GM18519 (cell line): ENCODE data around the gene KCNK10.

Source experiments
- ATAC-seq: cut with Tn5 transposase; IDR thresholded peaks from one replicate; pipeline ENCODE4 v1.9.1; 2021; ENCODE audit warnings: mild to moderate bottlenecking, moderate library complexity; ENCODE audit not compliant: unreplicated experiment, low FRiP score

KCNK10 gene

DNA sequence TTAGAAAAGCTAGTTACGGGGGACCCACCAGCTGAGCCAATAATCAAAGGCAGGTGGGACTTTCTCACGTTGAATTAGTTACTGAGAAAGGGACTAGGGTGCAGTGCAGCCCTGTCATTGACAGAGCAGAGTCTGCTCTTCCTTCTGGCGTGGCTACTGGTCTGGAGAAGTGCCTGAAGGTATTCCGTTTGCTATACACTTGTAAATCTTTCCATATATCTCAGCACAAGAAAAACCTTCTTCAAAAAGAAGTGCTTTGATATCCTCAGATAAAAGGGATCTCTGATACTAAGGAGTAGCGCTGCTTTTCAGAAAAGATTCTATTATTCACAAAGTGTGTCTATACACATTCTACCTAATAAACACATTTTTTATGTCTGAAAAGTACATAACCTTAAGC lies 91.5 kb downstream of the KCNK10 start:
- no peak for ATAC-seq

DNA sequence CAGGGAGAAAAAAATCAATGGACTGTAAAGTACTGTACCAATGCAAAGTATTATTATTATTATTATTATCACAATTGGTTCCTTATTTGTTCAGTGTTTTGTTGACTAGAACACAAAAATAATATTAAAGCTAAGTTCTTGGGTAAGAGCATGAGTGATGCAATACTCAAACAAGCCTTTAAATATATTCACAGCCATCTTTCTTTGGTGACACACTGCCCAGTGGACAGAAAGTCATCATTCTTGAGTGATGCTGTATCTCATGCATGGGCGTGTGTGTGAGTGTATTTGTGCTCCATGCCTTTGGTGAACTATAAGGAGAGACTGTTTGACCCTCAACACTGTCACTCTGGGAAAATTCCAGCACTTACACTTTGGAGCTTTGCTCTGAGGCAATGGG lies 93.6 kb downstream of the KCNK10 start:
- no peak for ATAC-seq

DNA sequence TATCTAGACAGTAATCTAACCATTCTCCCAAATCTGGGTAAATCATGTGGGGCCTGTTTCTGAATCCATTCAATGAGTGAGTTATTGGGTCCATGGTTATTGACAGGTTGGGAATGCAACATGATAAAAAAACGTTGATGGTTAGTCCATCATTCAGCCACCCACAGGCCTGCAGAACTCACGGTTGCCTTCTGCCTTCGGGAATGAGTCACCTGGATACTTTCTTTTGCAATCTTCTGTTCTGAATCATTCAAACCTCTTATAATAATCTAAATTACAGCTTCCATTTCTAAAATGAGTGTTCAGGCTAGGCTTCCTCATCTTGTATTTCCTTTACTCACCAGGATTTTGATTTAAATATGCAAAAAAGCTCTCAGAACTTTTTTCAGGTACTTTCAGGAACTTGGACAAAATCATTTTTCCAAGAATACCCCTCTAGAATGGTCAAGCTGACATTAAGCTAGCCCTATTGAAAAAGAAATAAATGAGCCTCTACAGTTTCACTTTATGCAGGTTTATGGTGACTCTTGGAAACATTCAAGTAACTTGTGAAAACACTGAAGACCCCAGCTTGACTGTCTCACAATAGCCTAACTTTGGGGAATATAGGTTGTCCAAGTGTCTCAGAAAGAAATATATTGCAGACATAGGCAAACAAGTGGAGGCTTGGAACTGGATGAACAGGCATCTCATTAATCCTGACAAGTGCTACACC lies 94.4 kb downstream of the KCNK10 start:
- no peak for ATAC-seq

DNA sequence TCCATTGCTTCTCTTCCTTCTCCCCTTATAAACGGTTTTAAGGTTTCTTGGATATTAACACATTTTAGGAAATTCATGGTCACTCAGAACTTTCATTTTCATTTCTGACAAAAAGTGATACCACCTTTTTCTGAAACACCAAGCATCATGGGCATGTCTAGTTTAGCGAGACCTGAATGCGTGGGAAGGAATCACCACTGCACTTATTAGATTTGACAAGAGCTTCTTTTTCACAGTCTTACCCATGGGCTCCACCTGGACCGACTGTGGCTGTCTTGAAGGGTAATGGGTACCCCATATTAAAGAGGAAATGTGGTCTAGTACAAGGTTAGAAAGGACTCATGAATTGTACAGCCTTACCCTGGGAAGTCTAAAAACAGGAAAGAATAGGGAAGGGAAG lies 95.4 kb downstream of the KCNK10 start:
- no peak for ATAC-seq

DNA sequence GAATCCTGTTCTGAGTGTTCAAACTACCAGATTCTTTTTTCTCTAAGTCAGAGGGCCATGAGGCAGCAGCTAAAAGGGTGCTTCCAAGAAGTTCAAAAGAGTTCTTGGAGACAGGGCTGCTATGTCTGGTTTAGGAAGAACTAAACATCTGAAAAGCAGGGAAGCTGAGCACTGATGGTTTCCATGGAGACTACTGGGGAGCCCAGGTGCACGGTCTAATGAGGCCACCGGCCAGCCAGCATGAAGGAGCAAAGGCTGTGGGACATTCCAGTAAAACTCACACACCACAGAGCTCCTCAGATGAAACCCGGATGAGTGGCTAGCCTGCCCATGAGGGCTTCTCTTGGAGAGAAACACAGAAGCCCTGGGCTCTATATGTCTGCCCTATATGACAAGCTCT lies 97.3 kb downstream of the KCNK10 start:
- no peak for ATAC-seq

DNA sequence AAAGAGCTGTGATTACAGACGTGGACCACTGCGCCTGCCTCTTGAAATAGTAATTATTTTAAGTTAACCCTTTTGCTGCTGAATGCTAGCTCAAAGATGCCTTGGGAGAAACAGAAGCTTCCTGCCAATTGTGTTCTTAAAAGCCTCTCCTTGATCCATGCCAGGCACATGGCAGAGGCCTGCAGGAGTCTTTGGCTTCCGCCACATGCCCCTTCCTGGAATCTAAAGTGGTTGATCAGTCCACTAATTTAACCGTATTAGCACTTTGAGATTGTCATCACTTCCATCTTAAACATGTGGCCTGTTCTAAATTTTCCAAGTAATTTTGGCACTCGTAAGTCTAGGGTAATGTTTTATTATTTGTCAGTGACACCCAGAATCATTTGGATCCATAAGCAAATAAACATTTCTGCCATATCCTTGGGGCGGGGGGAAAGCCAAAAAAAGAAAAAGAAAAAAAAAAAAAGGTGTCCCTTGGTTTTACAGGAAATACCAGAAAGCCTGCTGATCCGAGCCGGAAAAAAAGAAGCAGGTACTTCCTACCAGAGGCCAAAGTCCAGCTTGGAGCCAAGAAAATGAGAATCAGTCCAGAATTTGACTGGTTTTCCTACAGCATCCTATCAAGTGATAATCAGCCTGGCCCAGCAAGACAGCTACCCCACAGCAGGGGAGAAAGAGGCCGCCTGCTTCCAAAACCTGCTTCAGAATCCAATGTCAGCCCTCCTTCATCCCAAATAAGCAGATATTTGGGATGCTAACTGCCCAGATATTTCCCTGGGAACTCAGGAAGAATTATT lies 104.8 kb downstream of the KCNK10 start:
- no peak for ATAC-seq

DNA sequence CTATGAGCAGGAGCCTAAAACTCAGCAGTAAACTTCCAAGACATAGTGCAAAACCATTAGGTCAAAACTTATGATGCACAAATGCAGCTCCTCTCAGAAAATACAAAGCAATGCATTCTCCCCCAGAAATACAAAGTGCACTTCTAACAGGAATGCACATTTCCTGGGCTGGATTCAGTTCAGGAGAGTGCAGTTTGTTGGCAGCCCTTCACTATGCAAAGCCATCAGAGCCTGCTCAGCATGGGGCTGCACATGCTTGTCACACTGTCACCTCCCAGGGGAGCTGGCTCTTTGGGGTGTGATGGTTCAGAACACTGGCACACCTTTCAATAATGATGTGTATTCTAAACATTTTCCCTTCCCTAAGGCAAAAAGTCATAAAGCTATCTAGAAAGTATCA lies 110.4 kb downstream of the KCNK10 start:
- ATAC-seq, result no peak

DNA sequence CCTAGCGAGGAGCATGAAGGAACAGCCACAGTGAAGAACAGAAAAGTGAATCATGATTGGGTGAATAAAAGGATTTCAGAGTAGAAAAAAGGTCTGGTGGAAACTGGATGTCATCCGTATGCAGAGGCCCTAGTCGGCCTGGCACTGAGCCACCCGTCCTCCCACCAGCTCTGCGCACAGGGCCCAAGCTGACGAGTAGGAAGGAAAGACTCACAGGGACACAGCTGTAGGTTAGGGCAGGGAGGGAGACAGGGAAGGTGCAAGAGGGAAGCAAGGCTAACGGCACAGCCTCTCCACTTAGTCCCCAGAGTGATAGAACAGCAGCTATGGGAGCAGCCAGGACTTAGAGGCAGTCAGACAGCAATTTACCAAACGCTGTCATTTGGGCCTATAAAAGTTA lies 112.6 kb downstream of the KCNK10 start:
- no peak for ATAC-seq

DNA sequence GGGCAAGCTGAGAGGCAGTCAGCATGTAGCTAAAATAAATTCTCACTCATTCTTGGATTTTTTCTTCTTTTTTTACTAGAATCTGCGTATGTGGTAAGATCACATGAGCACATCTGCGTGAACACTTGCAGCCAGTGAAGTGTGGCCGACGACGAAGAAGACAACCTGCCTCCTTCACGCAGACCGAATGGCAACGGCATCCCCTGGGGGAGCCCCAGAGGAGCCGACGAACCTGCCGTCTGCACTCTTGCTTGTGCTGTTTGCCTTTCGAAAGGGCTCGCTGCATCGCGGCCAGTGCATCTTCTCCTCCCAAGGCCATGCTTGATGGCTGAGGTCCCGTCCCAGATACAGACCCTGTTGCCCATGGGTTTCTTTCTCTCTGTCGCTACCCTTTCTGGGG lies 113.8 kb downstream of the KCNK10 start:
- no peak for ATAC-seq

DNA sequence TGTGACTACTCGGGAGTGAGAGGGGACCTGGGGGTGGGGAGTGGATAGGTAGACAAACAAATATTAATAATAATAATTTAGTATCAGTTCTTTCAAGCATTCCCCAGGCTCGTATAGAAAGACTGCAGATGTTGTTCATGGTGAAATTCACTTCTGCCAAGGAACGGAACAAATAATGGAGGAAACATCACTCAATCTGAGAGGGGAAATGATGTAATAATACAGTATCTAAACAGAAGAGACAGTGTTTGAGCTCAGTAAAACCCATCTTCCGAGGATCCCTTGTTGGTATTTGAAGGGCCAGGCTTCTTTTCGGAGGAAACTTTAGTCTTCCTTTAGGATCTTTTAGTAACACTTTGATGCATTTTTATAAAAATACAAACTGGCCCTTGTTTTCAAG lies 114.2 kb downstream of the KCNK10 start:
- ATAC-seq, result no peak

DNA sequence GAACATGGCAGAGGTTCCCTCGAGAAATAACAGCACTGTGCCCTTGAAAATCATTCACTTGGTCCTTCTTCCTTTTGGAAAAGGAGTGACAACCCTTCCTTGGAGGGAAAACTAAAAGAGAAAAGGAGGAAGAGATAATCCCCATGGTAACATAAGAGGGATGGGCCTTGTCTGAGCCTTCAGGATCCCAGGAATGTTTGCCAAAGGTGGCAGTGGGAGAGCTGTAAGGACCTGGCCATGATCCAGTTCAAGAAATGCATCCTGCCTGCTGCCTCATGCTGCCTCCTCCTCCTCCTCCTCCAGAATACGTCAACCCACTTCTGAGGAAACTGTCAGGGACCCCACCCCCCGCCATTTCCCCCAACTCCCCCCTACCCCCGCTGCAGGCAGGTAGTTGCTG lies 118.8 kb downstream of the KCNK10 start:
- ATAC-seq, result no peak

DNA sequence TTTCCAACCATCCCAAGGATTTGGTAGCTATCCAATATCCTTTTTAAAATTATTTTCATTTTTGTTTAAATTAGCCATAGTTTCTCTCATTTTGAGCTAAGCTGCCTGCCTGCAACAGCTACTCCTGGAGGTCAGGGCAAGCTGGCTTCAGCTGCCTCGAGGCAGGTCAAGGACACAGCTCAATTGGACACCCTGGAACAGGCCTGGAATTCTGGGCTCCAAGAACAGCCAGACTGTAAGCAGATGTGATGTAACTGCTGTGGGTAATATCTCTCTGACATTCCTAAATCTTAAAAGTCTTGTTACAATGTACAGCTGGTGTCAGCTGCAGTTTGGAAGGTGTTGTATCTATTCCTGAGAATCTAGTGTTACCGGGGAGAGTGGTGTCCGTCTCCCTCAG lies 119.8 kb downstream of the KCNK10 start:
- no peak for ATAC-seq

DNA sequence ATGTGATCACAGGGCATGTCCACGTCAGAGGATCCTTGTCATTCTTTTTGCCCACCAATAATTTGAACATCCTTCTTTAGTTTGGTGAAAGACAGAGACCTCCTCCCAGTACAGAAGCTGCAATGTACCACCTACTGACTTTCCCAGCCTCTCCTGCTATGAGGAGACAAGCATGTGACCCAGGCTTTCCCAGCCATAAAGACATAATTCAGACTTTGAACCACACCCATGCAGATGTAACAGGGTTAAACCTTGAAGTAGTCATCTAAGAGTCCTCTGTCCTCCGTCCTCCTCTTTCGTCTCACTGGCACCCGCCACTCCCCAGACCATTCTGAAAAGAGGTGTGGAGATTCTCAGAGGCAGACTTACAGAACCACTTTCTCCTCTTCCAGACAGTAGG lies 120.8 kb downstream of the KCNK10 start:
- no peak for ATAC-seq

DNA sequence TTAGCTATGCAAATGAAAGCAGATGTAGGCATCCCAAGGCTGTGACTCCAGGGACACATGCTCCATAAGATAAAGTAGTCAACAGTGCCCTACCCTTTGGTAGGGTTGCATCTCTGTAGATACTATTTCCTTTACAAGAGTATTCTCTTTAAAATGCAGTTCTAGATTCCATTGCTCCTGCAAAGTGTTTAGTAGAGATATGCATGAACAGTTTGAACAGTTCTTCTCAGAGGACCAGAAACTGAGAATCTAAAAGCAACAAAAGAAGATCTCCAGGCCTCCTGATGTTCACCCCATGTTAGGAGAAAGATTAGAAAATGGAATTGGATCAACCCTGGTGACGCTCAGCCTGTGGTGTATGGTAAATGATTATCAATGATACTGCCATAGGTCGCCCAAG lies 121.2 kb downstream of the KCNK10 start:
- no peak for ATAC-seq

DNA sequence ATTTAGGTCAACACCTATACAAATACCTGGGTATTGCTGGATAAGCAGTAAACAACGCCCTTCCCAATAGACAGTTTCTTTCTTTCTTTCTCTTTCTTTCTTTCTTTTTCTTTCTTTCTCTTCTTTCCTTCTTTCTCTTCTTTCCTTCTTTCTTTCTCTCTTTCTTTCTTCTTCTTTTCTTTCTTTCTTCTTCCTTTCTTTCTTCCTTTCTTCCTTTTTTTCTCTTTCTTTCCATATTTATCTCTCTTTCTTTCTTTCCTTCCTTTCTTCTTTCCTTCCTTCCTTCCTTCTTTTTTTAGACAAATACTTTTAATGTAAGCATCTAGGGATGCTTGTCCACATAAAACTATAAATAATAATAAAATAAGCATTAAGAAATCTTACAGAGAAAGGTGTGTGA lies 123.2 kb downstream of the KCNK10 start:
- ATAC-seq, result no peak

DNA sequence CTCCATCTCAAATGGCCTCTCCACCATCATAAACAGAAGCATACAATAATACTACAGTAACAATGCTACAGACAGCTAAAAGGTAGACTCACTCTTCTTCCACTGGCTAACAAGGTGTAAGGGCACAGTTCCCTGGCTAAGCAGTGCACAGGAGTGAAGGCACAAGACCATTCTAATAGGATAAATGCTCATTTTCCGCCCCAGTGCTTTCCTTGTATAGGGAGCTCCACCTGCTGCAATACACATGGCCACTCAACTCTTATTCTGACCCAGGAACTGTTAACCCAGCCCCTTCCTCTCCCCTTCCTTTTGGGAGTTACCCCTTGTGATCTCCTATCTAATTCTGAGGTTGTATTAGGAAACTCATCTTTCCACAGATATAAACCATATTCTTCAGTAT lies 124.6 kb downstream of the KCNK10 start:
- no peak for ATAC-seq

DNA sequence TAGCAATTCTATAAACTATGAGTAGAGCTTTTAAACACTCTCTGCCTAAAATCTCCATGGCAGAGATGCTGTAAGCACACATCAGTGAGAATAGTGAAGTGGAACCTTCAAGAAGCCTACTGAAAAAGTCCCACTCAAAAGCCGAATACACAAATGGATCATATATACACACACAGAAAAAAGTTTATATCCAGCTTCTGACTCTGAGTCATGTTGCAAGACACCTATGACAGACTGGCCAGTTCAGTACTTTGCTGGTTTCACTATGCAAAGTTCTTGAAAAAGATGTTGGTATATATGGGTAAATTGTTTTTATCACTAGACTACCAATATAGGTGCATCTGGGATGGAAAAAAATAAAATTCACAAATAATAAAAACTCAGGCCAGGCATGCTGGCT lies 126.1 kb downstream of the KCNK10 start:
- ATAC-seq, result peak; percentile 68

DNA sequence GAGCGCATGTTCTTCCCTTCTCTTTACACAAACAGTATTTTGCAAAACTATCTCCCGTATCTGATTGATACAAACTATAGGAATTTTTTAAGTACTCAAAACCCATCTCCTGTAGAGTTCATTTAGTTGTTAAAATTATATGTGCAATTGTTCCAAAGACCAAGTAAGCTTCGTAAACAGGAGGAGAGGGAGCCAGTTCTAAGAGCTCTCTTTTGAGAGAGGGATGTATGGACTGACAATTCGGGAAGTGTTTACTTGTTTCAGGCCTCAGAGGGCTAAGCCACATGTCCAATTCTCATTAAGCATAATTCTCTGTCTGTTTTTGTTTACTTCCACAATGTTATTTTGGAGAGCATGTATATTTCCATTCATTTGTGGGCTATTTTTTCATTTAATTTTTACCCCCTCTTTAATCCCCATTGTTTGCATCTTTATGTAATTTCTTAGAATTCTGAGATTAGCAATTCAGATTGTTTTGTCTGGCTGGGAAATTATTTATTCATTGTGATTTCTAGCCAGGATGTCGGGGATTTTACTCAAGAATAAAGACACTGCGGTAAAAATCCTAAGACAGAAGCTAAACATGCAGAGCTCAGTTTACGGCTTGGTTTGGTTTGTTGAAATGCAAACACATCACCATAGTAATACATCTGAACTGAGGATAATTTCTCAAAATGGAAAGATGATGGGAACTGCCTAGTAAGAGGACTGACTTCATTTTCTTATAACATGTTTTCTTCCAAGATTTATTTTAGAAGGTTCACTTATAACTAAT lies 126.8 kb downstream of the KCNK10 start:
- ATAC-seq, result no peak

DNA sequence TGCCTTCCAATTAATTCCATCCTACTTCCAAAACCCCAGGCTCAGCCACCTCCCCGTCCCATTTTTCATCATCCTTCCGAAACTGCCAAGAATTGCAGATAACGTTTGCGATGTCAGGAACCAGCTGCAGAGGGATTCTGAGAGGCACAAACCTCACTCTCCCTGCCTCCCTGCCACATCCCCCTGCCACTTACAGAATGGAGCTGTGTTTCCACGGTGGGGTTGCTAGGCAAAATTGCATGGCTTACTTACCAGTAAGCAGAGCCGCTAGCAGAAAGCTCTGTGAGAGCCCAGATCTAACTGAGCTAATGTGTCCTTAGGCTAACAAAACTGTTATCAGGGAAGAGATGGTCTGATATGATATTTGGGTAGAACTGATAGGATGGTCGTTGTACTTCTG lies 127.4 kb downstream of the KCNK10 start:
- ATAC-seq, result no peak

DNA sequence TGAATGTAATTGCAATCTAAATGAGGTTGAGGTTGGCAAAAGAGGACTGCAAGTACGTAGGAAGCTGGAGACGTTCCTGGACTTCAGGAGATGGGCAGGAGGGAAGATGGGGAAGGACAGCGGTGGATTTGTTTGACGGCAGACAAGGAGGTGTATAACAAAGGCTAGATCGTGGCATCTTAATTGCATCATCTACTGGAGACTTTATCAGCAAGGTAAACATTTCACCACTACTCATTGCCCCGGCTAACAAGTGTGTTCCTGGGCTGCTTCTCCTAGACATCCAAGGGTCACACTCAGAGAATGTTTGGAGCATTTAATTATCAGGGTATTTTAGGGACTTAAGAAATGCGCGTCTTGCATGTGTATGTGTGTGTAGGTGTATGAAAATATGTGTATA lies 128.5 kb downstream of the KCNK10 start:
- ATAC-seq, result no peak

DNA sequence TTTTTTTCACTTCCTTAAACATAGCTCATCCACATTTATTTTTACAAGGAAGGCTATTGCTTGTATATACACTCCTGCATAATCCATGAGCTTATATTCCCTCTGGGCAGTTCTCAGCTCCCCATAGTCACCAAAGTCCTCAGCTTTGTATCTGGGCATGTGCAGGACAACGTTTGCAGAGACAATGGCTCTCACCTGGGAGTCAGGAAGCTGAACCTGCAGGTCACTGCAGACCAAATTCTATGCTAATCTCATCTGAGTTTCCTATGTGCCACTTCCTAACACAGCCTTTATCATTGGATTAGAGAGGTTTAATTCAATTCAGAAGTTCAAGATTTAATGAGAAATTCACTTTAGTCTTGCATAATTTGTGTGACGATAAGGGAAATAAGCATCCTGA lies 131.5 kb downstream of the KCNK10 start:
- ATAC-seq, result no peak
